HEK293T (cell line): Measurements from ENCODE around the gene PLCXD3.

Source experiments
- CTCF ChIA-PET: fragments of 350-600 bp; formaldehyde crosslinking; extraction: SDS; loops from one replicate; lab custom pipeline; 2021; ENCODE audit warnings: antibody characterized with exemption, inconsistent platforms; lab: Yijun Ruan, JAX
- POLR2A ChIA-PET: fragments of 350-600 bp; formaldehyde crosslinking; extraction: SDS; loops from one replicate; lab custom pipeline; 2020; ENCODE audit warnings: antibody characterized with exemption, inconsistent platforms; lab: Yijun Ruan, JAX
- DNase-seq: peaks from one replicate; pipeline ENCODE4 v3.0.0; 2012; ENCODE audit warnings: mixed read lengths; ENCODE audit errors: extremely low spot score
- ARNT ChIP-seq: fragments of 450-650 bp; IDR thresholded peaks from 2 replicates; pipeline ENCODE4 v1.6.1; 2017; ENCODE audit warnings: mild to moderate bottlenecking
- BHLHE40 ChIP-seq: fragments of 450-650 bp; IDR thresholded peaks from 2 replicates; pipeline ENCODE4 v1.6.1; 2016; ENCODE audit warnings: mild to moderate bottlenecking, moderate library complexity, borderline replicate concordance
- CTBP1 ChIP-seq: fragments of 450-650 bp; IDR thresholded peaks from 2 replicates; pipeline ENCODE4 v1.6.1; 2016; ENCODE audit warnings: borderline replicate concordance
- ELF4 ChIP-seq: fragments of 450-650 bp; IDR thresholded peaks from 2 replicates; pipeline ENCODE4 v1.6.1; 2017; ENCODE audit warnings: antibody characterized with exemption
- FOXA1 ChIP-seq: fragments of 450-650 bp; IDR thresholded peaks from 2 replicates; pipeline ENCODE4 v1.6.1; 2016; ENCODE audit warnings: mild to moderate bottlenecking
- FOXK2 ChIP-seq: fragments of 450-650 bp; IDR thresholded peaks from 2 replicates; pipeline ENCODE4 v1.6.1; 2016; ENCODE audit warnings: mild to moderate bottlenecking
- FOXM1 ChIP-seq: fragments of 450-650 bp; IDR thresholded peaks from 2 replicates; pipeline ENCODE4 v1.6.1; 2017; ENCODE audit warnings: mild to moderate bottlenecking, borderline replicate concordance
- HDGF ChIP-seq: fragments of 450-650 bp; IDR thresholded peaks from 2 replicates; pipeline ENCODE4 v1.6.1; 2017; ENCODE audit warnings: antibody characterized with exemption, borderline replicate concordance
- L3MBTL2 ChIP-seq: fragments of 450-650 bp; conservative IDR thresholded peaks from 2 replicates; pipeline ENCODE4 v1.6.1; 2016; ENCODE audit warnings: mild to moderate bottlenecking
- LEF1 ChIP-seq: fragments of 450-650 bp; IDR thresholded peaks from 2 replicates; pipeline ENCODE4 v1.6.1; 2017; ENCODE audit warnings: mild to moderate bottlenecking, borderline replicate concordance
- NFRKB ChIP-seq: fragments of 450-650 bp; IDR thresholded peaks from 2 replicates; pipeline ENCODE4 v1.6.1; 2016; ENCODE audit warnings: mild to moderate bottlenecking, moderate library complexity
- PKNOX1 ChIP-seq: fragments of 450-650 bp; IDR thresholded peaks from 2 replicates; pipeline ENCODE4 v1.6.1; 2016
- SP1 ChIP-seq: fragments of 450-650 bp; IDR thresholded peaks from 2 replicates; pipeline ENCODE4 v1.6.1; 2017
- SUZ12 ChIP-seq: fragments of 450-650 bp; IDR thresholded peaks from 2 replicates; pipeline ENCODE4 v1.6.1; 2016; ENCODE audit warnings: mild to moderate bottlenecking
- TARDBP ChIP-seq: fragments of 450-650 bp; IDR thresholded peaks from 2 replicates; pipeline ENCODE4 v1.6.1; 2016
- ZNF384 ChIP-seq: fragments of 450-650 bp; IDR thresholded peaks from 2 replicates; pipeline ENCODE4 v1.6.1; 2016

PLCXD3 gene

GRCh38 chr5:41309275-41309674, 201.1 kb downstream of the PLCXD3 start:
- POLR2A ChIA-PET = no interaction called here
- DNase-seq = no peak
- TF ChIP-seq PKNOX1 = no peak
- TF ChIP-seq LEF1 = no peak
- no peak for TF ChIP-seq FOXA1
- no peak for TF ChIP-seq L3MBTL2
- TF ChIP-seq BHLHE40 = no peak
- CTCF ChIA-PET = no interaction called here

- DNase-seq = no peak
- TF ChIP-seq HDGF = no peak
- TF ChIP-seq NFRKB = no peak
- TF ChIP-seq CTBP1 = no peak
- no peak for TF ChIP-seq L3MBTL2
- no peak for TF ChIP-seq ZNF384
- TF ChIP-seq FOXA1 = no peak
- no peak for TF ChIP-seq PKNOX1
- TF ChIP-seq SUZ12 = no peak
- no peak for TF ChIP-seq ARNT
- no peak for TF ChIP-seq FOXM1
- no peak for TF ChIP-seq BHLHE40
- TF ChIP-seq TARDBP = no peak
- no peak for TF ChIP-seq FOXK2
- TF ChIP-seq SP1 = no peak
- TF ChIP-seq LEF1 = no peak
- no peak for TF ChIP-seq ELF4
- ChIA-PET CTCF (no interaction called here), POLR2A (no interaction called here)
These were observed 204.4 kb downstream of the PLCXD3 start for GRCh38 chr5:41306005-41306404.

- no peak for DNase-seq
- CTCF ChIA-PET = no interaction called here
- TF ChIP-seq ELF4 (no peak), NFRKB (no peak), SP1 (no peak), FOXA1 (no peak), HDGF (no peak), FOXM1 (no peak), TARDBP (no peak), ARNT (no peak), LEF1 (no peak), L3MBTL2 (no peak), CTBP1 (no peak), SUZ12 (no peak), ZNF384 (no peak), FOXK2 (no peak)
- POLR2A ChIA-PET = no interaction called here
These were observed 205.3 kb downstream of the PLCXD3 start for GRCh38 chr5:41305056-41305455.

GRCh38 chr5:41296066-41296465, 214.3 kb downstream of the PLCXD3 start:
- TF ChIP-seq ZNF384 (no peak), L3MBTL2 (no peak), HDGF (no peak), BHLHE40 (no peak)
- ChIA-PET CTCF (interaction anchor here (0.7 kb wide), 1 partner anchor 1254 kb away, joined by 3 read pairs; no protein-coding TSS in a partner anchor), POLR2A (no interaction called here)
- DNase-seq = no peak

GRCh38 chr5:41291323-41291722, 219.1 kb downstream of the PLCXD3 start:
- POLR2A ChIA-PET = no interaction called here
- no peak for TF ChIP-seq BHLHE40
- TF ChIP-seq SP1 = no peak
- no peak for TF ChIP-seq ARNT
- no peak for TF ChIP-seq ZNF384
- TF ChIP-seq LEF1 = no peak
- no peak for TF ChIP-seq NFRKB
- no peak for TF ChIP-seq HDGF
- TF ChIP-seq L3MBTL2 = no peak
- TF ChIP-seq PKNOX1 = no peak
- no peak for TF ChIP-seq FOXA1
- no peak for TF ChIP-seq FOXK2
- TF ChIP-seq FOXM1 = no peak
- TF ChIP-seq CTBP1 = no peak
- no peak for TF ChIP-seq ELF4
- CTCF ChIA-PET = no interaction called here
- DNase-seq = no peak

- ChIA-PET POLR2A (no interaction called here), CTCF (no interaction called here)
- TF ChIP-seq ZNF384 (no peak), ELF4 (no peak), ARNT (no peak), L3MBTL2 (no peak)
- no peak for DNase-seq
These were observed 219.6 kb downstream of the PLCXD3 start for GRCh38 chr5:41290810-41291209.

- TF ChIP-seq NFRKB = no peak
- TF ChIP-seq TARDBP = no peak
- no peak for TF ChIP-seq FOXA1
- TF ChIP-seq SP1 = no peak
- no peak for TF ChIP-seq ARNT
- no peak for TF ChIP-seq HDGF
- no peak for TF ChIP-seq BHLHE40
- TF ChIP-seq SUZ12 = no peak
- no peak for TF ChIP-seq FOXK2
- no peak for TF ChIP-seq ELF4
- no peak for TF ChIP-seq FOXM1
- TF ChIP-seq ZNF384 = no peak
- TF ChIP-seq CTBP1 = no peak
- TF ChIP-seq LEF1 = no peak
- TF ChIP-seq L3MBTL2 = no peak
- no peak for TF ChIP-seq PKNOX1
- ChIA-PET POLR2A (no interaction called here), CTCF (no interaction called here)
- DNase-seq = no peak
These were observed 220.4 kb downstream of the PLCXD3 start for GRCh38 chr5:41289970-41290464.
